ENCODE data around the gene ASIC2.

Gene ASIC2

GRCh38 chr17:33292981-33293867 is at the start of gene ASIC2:
TSS of gene ASIC2 (minus strand) at chr17:33293295.
- DNase-seq: peak; percentile 37

- DNase-seq: peak; percentile 3
Observed at GRCh38 chr17:33342025-33342424, 48.9 kb upstream of the ASIC2 start.

GRCh38 chr17:33338242-33338641 is 45.1 kb upstream of the ASIC2 start:
- no peak for DNase-seq

- no peak for DNase-seq
Observed at GRCh38 chr17:33335491-33336173, 42.5 kb upstream of the ASIC2 start.

- DNase-seq: peak; percentile 8
Observed at GRCh38 chr17:33334703-33335102, 41.6 kb upstream of the ASIC2 start.

GRCh38 chr17:33330877-33331276 is 37.8 kb upstream of the ASIC2 start:
- no peak for DNase-seq

- DNase-seq: no peak
Observed at GRCh38 chr17:33328129-33328528, 35.0 kb upstream of the ASIC2 start.

- DNase-seq: no peak
Observed at GRCh38 chr17:33324736-33325135, 31.6 kb upstream of the ASIC2 start.

GRCh38 chr17:33322063-33322462 is 29.0 kb upstream of the ASIC2 start:
- no peak for DNase-seq

GRCh38 chr17:33318241-33318640 is 25.1 kb upstream of the ASIC2 start:
- no peak for DNase-seq

- no peak for DNase-seq
Observed at GRCh38 chr17:33316746-33317145, 23.7 kb upstream of the ASIC2 start.

- no peak for DNase-seq
Observed at GRCh38 chr17:33310296-33310695, 17.2 kb upstream of the ASIC2 start.

- DNase-seq: no peak
Observed at GRCh38 chr17:33303254-33303653, 10.2 kb upstream of the ASIC2 start.

GRCh38 chr17:33302394-33302793 is 9.3 kb upstream of the ASIC2 start:
- DNase-seq: no peak

- DNase-seq: no peak
Observed at GRCh38 chr17:33300241-33300640, 7.1 kb upstream of the ASIC2 start.

- no peak for DNase-seq
Observed at GRCh38 chr17:33299115-33299514, 6.0 kb upstream of the ASIC2 start.

- DNase-seq: no peak
Observed at GRCh38 chr17:33297643-33298042, 4.5 kb upstream of the ASIC2 start.

- DNase-seq: no peak
Observed at GRCh38 chr17:33294994-33295393, 1.9 kb upstream of the ASIC2 start.

GRCh38 chr17:33292201-33292980 is 704 bp downstream of the ASIC2 start:
- DNase-seq: no peak

- DNase-seq: peak; percentile 18
Observed at GRCh38 chr17:33291248-33292200, 1.6 kb downstream of the ASIC2 start.

GRCh38 chr17:33290253-33290652 is 2.8 kb downstream of the ASIC2 start:
- no peak for DNase-seq

GRCh38 chr17:33288954-33289353 is 4.1 kb downstream of the ASIC2 start:
- DNase-seq: no peak
